Measurements from ENCODE around the gene NTHL1.
A peak's percentile ranks its signal among the peaks of the same experiment; 100 is the strongest.

Gene NTHL1

DNA sequence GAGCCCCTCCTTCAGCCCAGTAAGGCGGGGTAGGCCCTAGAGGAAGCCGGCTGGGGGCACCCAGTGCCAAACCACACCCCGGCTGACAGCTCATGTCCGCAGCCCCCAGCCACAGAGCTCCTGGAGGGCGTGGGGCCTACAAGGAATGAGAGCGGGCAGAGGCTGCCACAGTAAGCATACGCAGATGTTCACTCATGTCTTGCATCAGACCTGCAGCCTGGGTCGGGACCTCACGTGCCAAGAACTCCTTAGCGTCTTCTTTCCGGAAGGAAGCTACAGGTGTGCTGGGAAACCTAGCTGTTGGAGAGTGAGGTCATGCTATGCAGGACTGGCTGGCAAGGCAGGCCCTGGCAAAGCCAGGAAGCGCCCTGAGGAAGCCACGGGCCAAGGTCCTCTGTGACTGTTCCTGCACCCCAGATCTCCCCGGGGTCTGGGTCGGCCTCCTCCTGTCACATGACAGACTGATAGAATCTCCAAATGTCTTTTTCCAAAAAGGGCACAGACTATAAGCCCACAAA is 39.6 kb downstream of the NTHL1 start:
- Histone ChIP-seq H3K4me1 (ENCODE audit: control insufficient read depth, insufficient read depth, low read length) (peaks cover 55% of the 10 kb centered on the region), H3K4me3 (ENCODE audit: low read length) (peak overlapping the region; percentile 89), H3K9ac (ENCODE audit: low read length) (peak overlapping the region; percentile 95)

DNA sequence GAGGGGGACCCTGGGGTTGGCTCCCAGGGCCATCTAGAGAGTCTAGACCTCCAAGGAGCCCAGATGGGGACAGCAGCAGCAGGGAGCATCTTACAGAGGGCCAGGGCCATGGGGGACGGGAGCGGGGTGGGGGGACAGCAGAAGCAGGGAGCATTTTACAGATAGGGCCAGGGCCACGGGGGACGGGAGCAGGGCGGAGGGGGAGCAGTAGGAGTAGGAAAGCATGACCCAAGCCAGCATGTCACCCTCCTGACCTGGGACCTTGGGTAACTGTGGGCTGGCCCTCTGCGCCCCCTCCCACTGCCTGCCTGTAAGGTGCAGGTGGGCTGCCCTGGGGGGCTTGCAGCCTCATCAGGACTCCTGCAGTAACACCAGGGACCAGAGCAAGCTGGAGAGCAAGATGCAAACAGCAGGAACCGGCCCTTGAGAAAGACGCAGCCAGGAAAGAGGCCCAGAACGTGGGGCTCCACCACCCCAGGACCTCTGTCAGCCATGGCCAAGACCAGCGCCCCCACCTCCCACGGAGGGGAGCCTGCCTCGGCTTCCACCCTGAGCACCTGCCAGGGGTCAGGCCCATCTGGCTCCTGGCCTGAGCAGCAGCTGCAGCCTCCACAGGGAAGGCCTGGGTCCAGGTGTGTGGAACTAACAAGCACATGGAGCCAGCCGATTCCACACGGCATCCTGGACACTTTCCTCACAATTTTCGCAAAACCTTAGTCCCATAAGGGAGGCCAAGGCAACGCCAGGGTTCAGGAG is 40.4 kb downstream of the NTHL1 start:
- H3K36me3 ChIP-seq (ENCODE audit: control insufficient read depth, insufficient read depth, low read length, severe bottlenecking) = peaks cover 14% of the 10 kb centered on the region
- no peaks in the 10 kb centered on the region for H3K9me3 ChIP-seq (ENCODE audit: control insufficient read depth, low read length)
- peak overlapping the region; percentile 95 for H3K9ac ChIP-seq (ENCODE audit: low read length)
- no peak for DNase-seq (ENCODE audit: low read depth)
- no peaks in the 10 kb centered on the region for H3K27me3 ChIP-seq (replicated peaks; ENCODE audit: control insufficient read depth, insufficient read depth, low read length)
- H3K4me3 ChIP-seq (ENCODE audit: low read length) = peak overlapping the region; percentile 89
- H3K4me1 ChIP-seq (ENCODE audit: control insufficient read depth, insufficient read depth, low read length) = peaks cover 55% of the 10 kb centered on the region

More for the DNA sequence above, 39.6 kb downstream of the NTHL1 start:
- peaks cover 6% of the 10 kb centered on the region for H3K36me3 ChIP-seq (ENCODE audit: control insufficient read depth, insufficient read depth, low read length, severe bottlenecking)
- DNase-seq (ENCODE audit: low read depth) = peak; percentile 20
- H3K9me3 ChIP-seq (ENCODE audit: control insufficient read depth, low read length) = no peaks in the 10 kb centered on the region
- no peaks in the 10 kb centered on the region for H3K27me3 ChIP-seq (replicated peaks; ENCODE audit: control insufficient read depth, insufficient read depth, low read length)

DNA sequence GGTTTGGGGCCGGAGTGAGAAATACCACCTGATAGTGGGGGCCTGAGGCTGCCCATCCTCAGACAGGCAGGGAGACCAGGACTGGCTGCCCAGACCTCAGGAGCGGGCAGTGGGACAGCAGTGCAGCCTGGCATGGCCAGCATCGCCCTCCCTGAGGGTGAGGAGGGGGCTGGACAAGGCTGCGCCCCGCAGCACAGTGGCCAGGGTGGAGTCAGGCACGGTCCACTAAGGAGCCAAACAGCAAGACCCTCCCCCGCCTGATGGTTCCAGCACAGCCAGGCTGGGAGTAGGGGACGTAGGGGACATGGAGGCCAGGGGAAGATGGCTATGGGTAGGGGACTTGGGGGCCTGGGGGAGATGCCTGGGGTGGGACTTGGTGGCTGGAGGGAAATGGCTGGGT is 41.3 kb downstream of the NTHL1 start:
- DNase-seq (ENCODE audit: low read depth) = no peak
- peaks cover 55% of the 10 kb centered on the region for H3K4me1 ChIP-seq (ENCODE audit: control insufficient read depth, insufficient read depth, low read length)
- no peaks in the 10 kb centered on the region for H3K27me3 ChIP-seq (replicated peaks; ENCODE audit: control insufficient read depth, insufficient read depth, low read length)
- H3K9ac ChIP-seq (ENCODE audit: low read length) = peak overlapping the region; percentile 61
- peaks cover 23% of the 10 kb centered on the region for H3K36me3 ChIP-seq (ENCODE audit: control insufficient read depth, insufficient read depth, low read length, severe bottlenecking)
- no peak overlapping the region for H3K4me3 ChIP-seq (ENCODE audit: low read length)
- no peaks in the 10 kb centered on the region for H3K9me3 ChIP-seq (ENCODE audit: control insufficient read depth, low read length)

DNA sequence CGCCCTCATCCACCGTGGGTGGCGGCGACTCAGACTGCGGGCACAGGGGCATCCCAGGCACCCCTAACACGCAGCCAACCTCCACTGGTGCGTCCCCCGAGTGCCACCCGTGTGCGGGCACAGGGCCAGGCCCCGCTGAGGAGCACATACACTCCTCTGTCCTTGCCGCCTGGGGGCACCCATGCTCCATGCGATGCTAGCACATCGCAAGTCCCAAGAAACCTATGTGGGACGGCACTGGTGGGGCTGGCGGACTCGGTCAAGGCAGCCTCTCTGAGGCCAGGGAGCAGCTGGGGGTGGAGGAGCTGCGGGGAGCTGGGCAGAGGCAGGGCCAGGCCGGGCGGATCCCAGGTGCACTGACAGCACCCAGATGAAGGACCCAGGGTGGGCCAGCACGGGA is 42.0 kb downstream of the NTHL1 start:
- Histone ChIP-seq H3K9me3 (ENCODE audit: control insufficient read depth, low read length) (no peaks in the 10 kb centered on the region), H3K9ac (ENCODE audit: low read length) (peak overlapping the region; percentile 61), H3K4me3 (ENCODE audit: low read length) (no peak overlapping the region), H3K27me3 (replicated peaks; ENCODE audit: control insufficient read depth, insufficient read depth, low read length) (no peaks in the 10 kb centered on the region), H3K36me3 (ENCODE audit: control insufficient read depth, insufficient read depth, low read length, severe bottlenecking) (peaks cover 30% of the 10 kb centered on the region), H3K4me1 (ENCODE audit: control insufficient read depth, insufficient read depth, low read length) (peaks cover 55% of the 10 kb centered on the region)
- no peak for DNase-seq (ENCODE audit: low read depth)

- Histone ChIP-seq H3K4me1 (ENCODE audit: control insufficient read depth, insufficient read depth, low read length) (peaks cover 49% of the 10 kb centered on the region), H3K9me3 (ENCODE audit: control insufficient read depth, low read length) (no peaks in the 10 kb centered on the region), H3K36me3 (ENCODE audit: control insufficient read depth, insufficient read depth, low read length, severe bottlenecking) (peaks cover 37% of the 10 kb centered on the region), H3K4me3 (ENCODE audit: low read length) (no peak overlapping the region), H3K9ac (ENCODE audit: low read length) (peak overlapping the region; percentile 61), H3K27me3 (replicated peaks; ENCODE audit: control insufficient read depth, insufficient read depth, low read length) (no peaks in the 10 kb centered on the region)
- DNase-seq (ENCODE audit: low read depth) = no peak
Measured at GRCh38 chr16:2004795-2005517, 42.7 kb downstream of the NTHL1 start.

DNA sequence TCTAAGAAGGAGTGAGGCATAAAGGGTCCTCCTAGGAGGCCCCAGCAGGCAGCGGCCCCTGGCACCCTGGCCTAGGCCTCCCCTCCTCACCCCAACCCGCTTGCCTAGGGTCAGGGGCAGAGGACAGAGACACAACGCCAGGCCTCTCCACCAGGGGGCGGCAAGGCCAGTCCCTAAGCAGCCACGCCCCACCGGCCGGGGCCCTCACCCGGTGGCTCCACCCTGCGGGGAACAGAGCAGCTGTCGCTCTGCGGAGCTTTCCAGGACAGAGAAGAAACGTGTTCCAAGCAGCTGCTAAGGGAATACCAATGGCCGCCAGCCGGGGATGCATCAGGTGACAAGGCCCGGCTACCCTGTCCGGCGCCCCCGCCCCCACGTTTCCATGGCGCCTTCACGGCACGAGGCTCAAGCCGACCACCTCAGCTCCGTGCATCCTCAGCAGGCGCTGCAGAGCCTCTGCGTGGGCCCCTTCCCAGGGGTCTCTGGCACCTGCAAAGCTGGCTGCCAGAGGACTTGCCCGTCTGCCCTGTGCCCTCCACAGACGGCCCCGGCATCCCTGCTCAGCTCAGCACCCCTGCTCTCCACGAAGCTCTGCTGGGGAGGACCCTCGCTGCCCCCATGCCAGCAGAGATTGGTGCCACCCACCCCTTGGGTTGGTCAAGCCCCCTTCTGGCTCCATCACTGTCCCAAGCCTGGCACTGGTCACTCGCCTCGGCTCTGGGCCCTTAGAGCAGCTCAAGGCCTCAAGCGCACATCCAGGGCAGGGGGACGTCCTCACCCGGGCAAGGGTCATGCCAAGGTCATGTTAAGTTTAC is 43.6 kb downstream of the NTHL1 start:
- no peaks in the 10 kb centered on the region for H3K27me3 ChIP-seq (replicated peaks; ENCODE audit: control insufficient read depth, insufficient read depth, low read length)
- H3K4me1 ChIP-seq (ENCODE audit: control insufficient read depth, insufficient read depth, low read length) = peaks cover 49% of the 10 kb centered on the region
- H3K9ac ChIP-seq (ENCODE audit: low read length) = peak overlapping the region; percentile 37
- H3K36me3 ChIP-seq (ENCODE audit: control insufficient read depth, insufficient read depth, low read length, severe bottlenecking) = peaks cover 46% of the 10 kb centered on the region
- H3K4me3 ChIP-seq (ENCODE audit: low read length) = no peak overlapping the region
- peak; percentile 95 for DNase-seq (ENCODE audit: low read depth)
- no peaks in the 10 kb centered on the region for H3K9me3 ChIP-seq (ENCODE audit: control insufficient read depth, low read length)

DNA sequence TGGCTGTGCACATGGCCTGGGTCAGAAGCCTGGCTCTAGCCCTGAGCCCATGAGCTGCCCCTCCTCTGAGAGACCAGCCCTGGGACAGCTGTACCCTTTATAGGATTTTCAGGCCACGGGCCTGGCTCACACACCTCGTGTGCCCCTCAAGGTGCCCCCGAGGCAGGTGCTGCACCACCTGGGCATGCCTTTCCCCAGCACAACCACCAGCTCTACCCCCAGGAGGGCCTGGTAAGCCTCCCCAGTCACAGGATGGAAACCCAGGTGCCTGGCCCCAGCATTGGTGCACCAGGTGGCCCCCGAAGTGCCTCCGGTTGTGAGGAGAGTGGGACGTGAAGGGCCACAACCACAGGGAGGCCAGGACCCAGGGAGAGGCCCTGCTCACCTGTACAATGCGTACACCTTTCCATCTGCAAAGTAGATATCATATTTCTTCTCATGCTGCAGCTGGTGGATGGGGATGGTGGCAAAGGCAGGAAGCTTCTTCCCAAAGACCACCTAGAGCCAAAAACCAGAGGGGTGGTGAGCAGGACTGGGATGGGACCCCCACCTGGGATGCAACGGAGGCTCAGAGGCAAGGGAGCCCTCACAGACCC is 44.3 kb downstream of the NTHL1 start:
- H3K9me3 ChIP-seq (ENCODE audit: control insufficient read depth, low read length) = no peaks in the 10 kb centered on the region
- no peak overlapping the region for H3K4me3 ChIP-seq (ENCODE audit: low read length)
- H3K4me1 ChIP-seq (ENCODE audit: control insufficient read depth, insufficient read depth, low read length) = peaks cover 47% of the 10 kb centered on the region
- no peaks in the 10 kb centered on the region for H3K27me3 ChIP-seq (replicated peaks; ENCODE audit: control insufficient read depth, insufficient read depth, low read length)
- peaks cover 47% of the 10 kb centered on the region for H3K36me3 ChIP-seq (ENCODE audit: control insufficient read depth, insufficient read depth, low read length, severe bottlenecking)
- peak overlapping the region; percentile 37 for H3K9ac ChIP-seq (ENCODE audit: low read length)
- DNase-seq (ENCODE audit: low read depth) = no peak

DNA sequence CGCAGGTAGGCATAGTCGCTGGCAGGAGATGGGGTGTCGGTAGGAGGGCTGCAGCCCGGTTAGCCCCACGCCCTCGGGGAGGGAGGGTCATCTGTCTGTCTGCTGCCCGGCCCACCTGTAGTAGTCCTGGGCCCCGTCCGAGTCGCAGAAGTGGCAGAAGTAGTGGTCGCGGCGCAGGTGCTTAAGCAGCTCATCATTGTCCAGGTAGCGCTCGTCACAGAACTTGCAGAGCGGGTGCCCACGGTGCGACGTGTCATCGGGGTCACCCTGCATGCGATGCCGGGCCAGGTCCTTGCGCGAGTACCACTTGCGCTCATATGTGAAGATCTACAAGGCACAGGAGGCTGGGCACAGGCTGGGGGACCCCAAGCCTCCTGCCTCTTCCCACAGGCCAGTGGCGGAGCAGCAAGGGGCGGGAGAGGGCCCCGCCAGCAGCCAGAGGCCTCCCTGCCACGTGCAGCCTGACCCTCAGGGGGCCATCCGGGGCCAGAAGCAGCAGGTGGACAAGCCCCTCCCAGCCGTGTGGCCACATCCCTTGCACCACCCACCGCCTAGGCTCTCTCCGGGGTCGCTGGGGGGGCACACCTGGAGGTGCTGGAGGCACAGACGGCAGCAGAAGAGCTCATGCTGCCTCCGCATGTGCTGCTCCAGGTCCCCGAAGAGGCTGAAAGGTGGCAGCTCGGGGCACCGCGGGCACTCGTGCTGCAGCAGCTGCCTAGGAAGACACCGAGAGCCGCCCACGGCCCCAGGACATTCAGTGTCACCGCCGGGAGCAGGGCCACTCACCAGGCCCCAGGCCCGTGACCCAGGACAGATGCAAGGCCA is 45.0 kb downstream of the NTHL1 start:
- Histone ChIP-seq H3K4me3 (ENCODE audit: low read length) (no peak overlapping the region), H3K36me3 (ENCODE audit: control insufficient read depth, insufficient read depth, low read length, severe bottlenecking) (peaks cover 52% of the 10 kb centered on the region), H3K9ac (ENCODE audit: low read length) (no peak overlapping the region), H3K27me3 (replicated peaks; ENCODE audit: control insufficient read depth, insufficient read depth, low read length) (no peaks in the 10 kb centered on the region), H3K9me3 (ENCODE audit: control insufficient read depth, low read length) (no peaks in the 10 kb centered on the region), H3K4me1 (ENCODE audit: control insufficient read depth, insufficient read depth, low read length) (peaks cover 47% of the 10 kb centered on the region)
- no peak for DNase-seq (ENCODE audit: low read depth)

DNA sequence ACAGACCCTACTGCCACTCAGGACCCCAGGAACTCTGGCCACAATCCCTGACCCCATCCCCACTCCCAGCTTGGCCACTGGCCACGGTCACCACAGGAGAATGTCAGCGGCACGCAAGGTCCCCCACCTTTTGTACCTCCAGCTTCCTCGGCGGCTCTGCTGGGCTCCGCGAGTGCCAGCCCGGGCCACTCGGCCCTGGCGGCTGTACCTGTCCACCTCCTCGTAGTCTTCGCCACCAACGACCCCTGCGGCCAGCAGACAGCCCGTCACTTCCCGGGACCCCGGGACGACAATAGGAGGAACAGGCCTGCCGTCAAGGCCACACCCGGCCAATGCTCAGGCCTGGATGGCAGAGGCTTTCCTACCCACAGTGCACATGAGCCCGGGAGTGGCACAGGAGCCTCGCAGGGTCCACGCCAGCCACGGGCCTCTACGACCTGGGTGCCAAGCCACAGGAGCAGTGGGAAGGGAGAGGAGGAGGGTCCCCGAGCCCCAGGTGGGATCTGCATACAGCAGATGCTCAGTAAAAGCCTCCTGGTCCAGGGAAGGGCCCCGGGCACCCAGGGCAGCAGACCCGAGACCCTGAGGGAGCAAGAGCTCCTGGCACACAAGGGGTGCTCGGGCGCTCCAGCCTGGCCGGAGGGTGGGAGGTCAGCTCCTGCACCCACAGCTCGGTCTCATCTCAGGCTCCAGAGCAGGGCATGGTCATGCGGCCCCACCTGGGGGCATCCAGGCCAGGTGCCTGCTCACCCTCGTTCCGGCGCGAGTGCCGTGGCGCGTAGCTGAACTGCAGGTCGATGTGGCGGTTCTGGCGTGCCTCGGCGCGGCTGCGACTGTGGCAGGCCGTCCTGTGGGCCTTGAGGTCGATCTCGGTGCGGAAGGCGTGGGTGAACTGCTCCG is 45.9 kb downstream of the NTHL1 start:
- DNase-seq (ENCODE audit: low read depth) = no peak
- Histone ChIP-seq H3K4me3 (ENCODE audit: low read length) (no peak overlapping the region), H3K27me3 (replicated peaks; ENCODE audit: control insufficient read depth, insufficient read depth, low read length) (no peaks in the 10 kb centered on the region), H3K4me1 (ENCODE audit: control insufficient read depth, insufficient read depth, low read length) (peaks cover 47% of the 10 kb centered on the region), H3K9ac (ENCODE audit: low read length) (no peak overlapping the region), H3K36me3 (ENCODE audit: control insufficient read depth, insufficient read depth, low read length, severe bottlenecking) (peaks cover 52% of the 10 kb centered on the region), H3K9me3 (ENCODE audit: control insufficient read depth, low read length) (no peaks in the 10 kb centered on the region)

All from adipocyte (in vitro differentiated cells).